Heart right ventricle (tissue), 16 donors: ENCODE data around the gene CRYBA4. TPM values are rescaled to one million over a fixed set of nuclear protein-coding genes. Genes with fewer than 3 reads are reported as not detected.

ENCODE experiments used
- ATAC-seq, 8 donors: fragments of 200-7000 bp; cut with Tn5 transposase; one replicate each; pipeline ENCODE4 v1.9.1; 2020; ENCODE audit warnings: mild to moderate bottlenecking in 8 of 8, moderate library complexity in 8 of 8, moderate number of reproducible peaks in 1 of 8
- DNase-seq, 2 donors: peaks; one replicate each; pipeline ENCODE4 v3.0.0-alpha.2; 2020
- H3K27ac ChIP-seq, 10 donors: fragments of 200-600 bp; sonication (generic) in 2 of 10; one replicate each; pipeline versions ENCODE4 v1.5.0 to v1.8.0; 2020 to 2022; ENCODE audit warnings: mild to moderate bottlenecking in 3 of 10
- H3K27me3 ChIP-seq, 7 donors: fragments of 200-600 bp; one replicate each; pipeline ENCODE4 v1.8.0; 2021 to 2022; ENCODE audit warnings: mild to moderate bottlenecking in 2 of 7
- H3K36me3 ChIP-seq, 9 donors: fragments of 200-600 bp; sonication (generic) in 1 of 9; one replicate each; pipeline versions ENCODE4 v1.5.0 to v1.8.0; 2020 to 2022; ENCODE audit warnings: mild to moderate bottlenecking in 2 of 9
- H3K4me1 ChIP-seq, 9 donors: fragments of 200-600 bp; sonication (generic) in 1 of 9; one replicate each; pipeline versions ENCODE4 v1.5.0 to v1.8.0; 2020 to 2022; ENCODE audit warnings: mild to moderate bottlenecking in 4 of 9
- H3K4me3 ChIP-seq, 10 donors: fragments of 200-600 bp; sonication (generic) in 2 of 10; one replicate each; pipeline versions ENCODE4 v1.5.0 to v1.8.0; 2020 to 2022; ENCODE audit warnings: mild to moderate bottlenecking in 7 of 10, moderate library complexity in 2 of 10
- H3K9me3 ChIP-seq, 11 donors: fragments of 200-600 bp in 10 of 11; sonication (generic) in 2 of 11; one replicate each; pipeline versions ENCODE4 v1.5.0 to v1.8.0; 2013 to 2022; ENCODE audit warnings: mild to moderate bottlenecking in 2 of 11, control low read depth in 1 of 11, moderate library complexity in 1 of 11
- CTCF ChIP-seq, 9 donors: fragments of 200-600 bp; sonication (generic) in 2 of 9; IDR thresholded peaks; one replicate each; pipeline versions ENCODE4 v1.5.0 to v1.8.0; 2021 to 2022; ENCODE audit warnings: antibody characterized with exemption in 9 of 9, mild to moderate bottlenecking in 5 of 9, moderate library complexity in 1 of 9
- WGBS, 2 donors: extraction: QIAGEN DNeasy Blood & Tissue Kit; methylation state at CpG; one replicate each; pipeline ENCODE4 v1.1.7; 2013; ENCODE audit warnings: inconsistent platforms in 1 of 2; 5-methylcytosine and 5-hydroxymethylcytosine counted together
- intact Hi-C, 10 donors: fragments of 100-400 bp; cut with DNase I; formaldehyde crosslinking; loops; one replicate each; pipeline versions ENCODE4 v1.11.1 to v1.14.2; 2022
- polyA plus RNA-seq, 2 donors: library from polyadenylated mRNA; stranded (reverse); fragments of 200-250 nt; gene quantifications; one replicate each; pipeline ENCODE4 v1.2.3, GENCODE V29; 2013
- total RNA-seq, 10 donors: library from RNA; stranded (reverse); fragmentation: NEBNext Ultra II Directional in 3 of 10; extraction: Animal tissue kit (Norgen Biotek cat#: 25700) in 3 of 10; gene quantifications; one replicate each; pipeline versions ENCODE4 v1.2.1 to v1.2.4, GENCODE V29; 2021 to 2023
- donor health status: Arrhythmogenic right ventricular cardiomyopathy.
- donor health status: ischemic (EF 13 %, LVEDD 7.1; RV severe dilation, severe dysfunction).
- donor health status: healthy with polysubstance abuse.
- donor health status: DM: no; HTN: yes; CAD: no.
- donor health status: DM: no; HTN: no; CAD: no.
- donor health status: ischemic (EF 25% LVEDD 6.9; RV normal size, moderate dysfunction).
- donor health status: ischemic (EF 25% LVEDD 5.7; RV mildly dilated, moderate dysfunction).
- donor health status: healthy.
- donor health status: DM: yes; HTN: yes; CAD: no.
- donor health status: Ischemic cardiomyopathy.
- donor health status: ischemic (EF 35%, LVEDD 5.7; RV mildly dilated, moderate dysfunction).
- donor health status: nonischemic (EF 11% LVEDD 7.7; RV severe dilation, severe dysfunction).
- donor health status: DM: yes; HTN: yes; CAD: no.
- donor health status: PGD.
- donor health status: ischemic (EF 29% LVEDD 5.4; RV normal size, mild dysfunction).
- donor health status: nonischemic (EF 23%, LVEDD 6.1; RV moderate dilation, normal function).

CRYBA4 gene
- total and polyA plus RNA-seq, 12 donors = 0.42 TPM; not detected in 11

- intact Hi-C loops = no loop called here
- Histone ChIP-seq H3K4me3 (no peak overlapping the region), H3K4me1 (peaks cover 0 to 42% (median 10%) of the 10 kb centered on the region in 9 donors), H3K9me3 (no peaks in the 10 kb centered on the region), H3K27ac (no peak overlapping the region), H3K36me3 (no peaks in the 10 kb centered on the region), H3K27me3 (peaks cover 0 to 22% (median 8%) of the 10 kb centered on the region in 7 donors)
- WGBS, 2 donors = 42 to 52% methylated on average over 6 of the region's 6 CpGs
- TF ChIP-seq CTCF (IDR thresholded peaks at IDR 0.05) = no peak
- peak; percentile 34 to 35 for DNase-seq
- peak in 7 of 8 donors; percentile 47 to 80 (median 58) for ATAC-seq
Measured at GRCh38 chr22:26619510-26619909, 2.3 kb upstream of the CRYBA4 start.

- TF ChIP-seq CTCF (IDR thresholded peaks at IDR 0.05) = no peak
- intact Hi-C loops = no loop called here
- H3K4me1 ChIP-seq = peaks cover 0 to 42% (median 10%) of the 10 kb centered on the region in 9 donors
- no peak for DNase-seq
- no peak overlapping the region for H3K27ac ChIP-seq
- no peak overlapping the region for H3K4me3 ChIP-seq
- WGBS, 2 donors = 85 to 86% methylated on average over 2 of the region's 2 CpGs
- H3K9me3 ChIP-seq = no peaks in the 10 kb centered on the region
- no peak for ATAC-seq
- peaks cover 0 to 15% (median 1%) of the 10 kb centered on the region in 7 donors for H3K27me3 ChIP-seq
- H3K36me3 ChIP-seq = no peaks in the 10 kb centered on the region
Measured at GRCh38 chr22:26620197-26620596, 1.6 kb upstream of the CRYBA4 start.

- Histone ChIP-seq H3K4me1 (peaks cover 0 to 13% (median 9%) of the 10 kb centered on the region in 9 donors), H3K27ac (no peak overlapping the region), H3K27me3 (no peaks in the 10 kb centered on the region), H3K9me3 (no peaks in the 10 kb centered on the region), H3K4me3 (no peak overlapping the region), H3K36me3 (no peaks in the 10 kb centered on the region)
- no peak for TF ChIP-seq CTCF (IDR thresholded peaks at IDR 0.05)
- 96 to 97% methylated on average over 1 of the region's 1 CpG for WGBS, 2 donors
- ATAC-seq (no peak), DNase-seq (no peak)
- intact Hi-C loops = no loop called here
Measured at GRCh38 chr22:26623984-26624383, 2.2 kb downstream of the CRYBA4 start.

- TF ChIP-seq CTCF (IDR thresholded peaks at IDR 0.05) = no peak
- Histone ChIP-seq H3K9me3 (no peaks in the 10 kb centered on the region), H3K27ac (no peak overlapping the region), H3K4me3 (no peak overlapping the region), H3K27me3 (no peaks in the 10 kb centered on the region), H3K36me3 (no peaks in the 10 kb centered on the region), H3K4me1 (peaks cover 0 to 5% (median 1%) of the 10 kb centered on the region in 9 donors)
- ATAC-seq (no peak), DNase-seq (no peak)
- intact Hi-C loops = loop anchor here in 1 of 10 donors (5.0 kb wide), 1 partner anchor 33 kb away; the partner anchor contains the start of gene TPST2
- WGBS, 2 donors = 86% methylated on average over 12 of the region's 12 CpGs
Measured at GRCh38 chr22:26624803-26625202, 3.0 kb downstream of the CRYBA4 start.
